GM18907 (cell line): ENCODE data around the gene SKI.

Experiments
- ATAC-seq: cut with Tn5 transposase; IDR thresholded peaks from one replicate; pipeline ENCODE4 v1.9.1; 2021; ENCODE audit warnings: mild to moderate bottlenecking, moderate library complexity; ENCODE audit not compliant: unreplicated experiment

Gene SKI

DNA sequence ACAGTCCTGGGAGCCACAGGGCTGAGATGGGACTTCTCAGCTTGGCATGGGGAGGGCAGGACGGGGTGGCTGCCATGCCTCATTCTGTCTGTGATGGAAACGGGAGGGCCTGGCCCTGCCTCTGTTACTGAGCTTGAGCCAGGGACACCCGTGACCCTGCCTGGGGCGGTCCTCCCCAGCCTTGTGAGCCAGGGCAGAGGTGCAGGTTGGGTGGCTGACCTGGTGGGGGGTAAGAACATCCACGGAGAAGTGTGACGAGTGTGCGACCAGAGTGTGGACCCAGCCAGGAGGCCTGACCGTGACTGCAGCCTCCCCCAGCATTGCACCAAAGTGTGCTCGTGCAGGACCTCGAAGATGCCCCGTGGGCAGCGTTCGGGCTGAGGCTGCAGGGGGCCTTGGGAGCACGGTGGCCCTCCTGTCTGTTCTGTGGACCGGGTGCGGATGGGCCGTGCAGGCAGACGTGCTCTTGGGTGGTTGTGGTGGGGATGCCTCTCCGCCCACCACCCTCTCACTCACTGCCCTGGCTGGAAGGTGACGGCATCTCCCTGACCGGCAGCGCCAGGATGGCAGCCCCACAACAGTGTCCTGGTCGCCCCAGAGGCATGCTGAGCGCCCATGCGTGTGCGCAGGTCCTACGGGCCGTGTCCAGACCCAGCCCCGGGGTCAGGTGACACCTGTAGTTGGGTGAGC lies 45.4 kb downstream of the SKI start:
- ATAC-seq: no peak

DNA sequence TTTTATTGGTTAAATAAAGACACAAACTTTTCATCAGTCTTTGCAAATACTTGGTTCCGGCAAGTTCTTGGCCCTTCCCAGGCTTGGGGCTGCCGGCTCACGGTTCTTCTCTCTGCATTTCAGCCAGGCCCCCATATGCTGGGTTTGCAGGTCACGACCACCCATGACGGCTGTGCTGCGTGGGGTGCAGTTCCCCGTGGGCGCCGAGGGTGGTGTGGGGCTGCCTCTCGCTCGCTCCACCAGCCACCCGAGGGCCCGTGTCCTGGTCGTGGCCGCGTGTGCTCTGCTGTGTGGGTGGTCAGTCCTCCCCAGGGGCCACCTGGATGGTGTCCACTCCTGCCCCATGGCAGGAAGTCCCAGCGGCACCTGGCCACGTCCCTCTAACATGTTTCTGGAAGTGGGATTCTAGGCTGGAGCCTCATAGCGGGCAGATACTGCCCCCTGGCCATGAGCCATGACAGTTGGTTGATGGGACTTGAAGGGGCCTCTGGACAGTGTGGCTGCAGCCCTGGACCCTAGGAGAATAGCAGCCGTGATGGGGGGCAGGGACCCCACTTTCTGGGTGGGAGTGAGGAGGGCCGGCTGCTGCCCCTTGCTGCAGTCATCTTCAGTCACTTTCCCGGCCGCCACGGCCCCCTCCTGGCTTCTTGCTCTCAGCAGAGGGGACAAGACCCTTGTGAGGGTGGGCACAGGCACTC lies 46.3 kb downstream of the SKI start:
- ATAC-seq: no peak

DNA sequence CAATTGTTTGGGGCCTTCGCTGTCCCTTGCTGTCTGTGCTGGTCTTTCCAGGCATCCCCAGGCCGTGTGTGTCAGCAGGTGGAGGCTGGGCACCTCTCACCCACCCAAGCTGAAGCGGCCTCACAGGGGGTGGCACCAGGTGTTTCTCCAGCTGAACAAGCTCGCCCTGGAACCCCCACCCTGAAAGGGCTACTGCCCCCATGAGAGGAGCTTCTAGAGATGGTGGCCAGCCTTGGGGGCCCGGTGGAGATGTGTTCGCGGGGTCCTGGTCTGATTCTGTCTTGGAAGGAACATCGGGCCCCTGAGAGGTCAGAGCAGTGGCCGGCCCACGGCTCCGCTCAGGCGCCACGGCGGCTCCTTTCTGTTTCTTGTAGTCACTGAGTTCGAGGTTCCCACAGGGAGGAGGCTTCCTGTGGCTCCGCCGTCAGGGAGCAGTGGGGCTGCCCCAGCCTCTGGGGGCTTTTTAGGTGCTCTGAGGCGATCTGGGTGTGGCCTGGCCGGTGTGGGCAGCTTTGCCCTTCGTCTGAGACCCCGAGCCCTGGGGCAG lies 46.9 kb downstream of the SKI start:
- no peak for ATAC-seq

DNA sequence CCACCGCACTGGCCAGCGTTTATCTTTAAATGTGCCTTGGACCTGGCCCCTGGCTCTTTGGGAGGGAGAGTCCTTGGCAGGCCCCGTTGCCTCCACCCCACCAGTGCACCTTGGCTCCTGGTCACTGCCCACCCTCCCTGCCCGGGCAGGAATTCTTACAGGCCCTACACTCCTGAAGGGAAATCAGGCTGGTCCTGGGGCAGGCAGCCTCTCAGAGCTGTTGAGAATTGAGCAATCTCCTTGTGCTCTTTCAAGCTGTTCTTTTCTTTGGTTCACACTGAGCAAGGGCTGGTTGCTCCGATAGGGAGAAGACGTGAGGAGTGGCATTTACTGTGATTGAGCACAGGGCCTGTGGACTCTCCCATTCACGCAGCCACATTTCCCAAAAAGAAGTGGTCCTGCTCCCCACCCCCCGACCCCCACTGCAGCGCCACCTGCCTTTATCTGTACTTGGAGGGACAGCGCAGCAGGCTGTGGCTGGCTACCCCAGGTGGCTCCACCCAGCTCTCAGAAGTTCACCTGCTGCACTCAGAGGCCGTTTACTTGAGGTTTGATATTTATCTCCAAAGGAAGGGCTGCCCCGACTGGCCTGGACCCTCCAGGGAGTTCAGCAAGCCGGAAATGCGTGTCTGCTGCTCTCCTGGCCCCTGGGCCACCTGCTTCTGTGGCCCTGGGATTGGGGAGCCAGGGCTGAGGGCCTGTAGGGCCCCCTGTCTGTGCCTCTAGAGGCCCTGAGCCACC lies 47.8 kb downstream of the SKI start:
- no peak for ATAC-seq

DNA sequence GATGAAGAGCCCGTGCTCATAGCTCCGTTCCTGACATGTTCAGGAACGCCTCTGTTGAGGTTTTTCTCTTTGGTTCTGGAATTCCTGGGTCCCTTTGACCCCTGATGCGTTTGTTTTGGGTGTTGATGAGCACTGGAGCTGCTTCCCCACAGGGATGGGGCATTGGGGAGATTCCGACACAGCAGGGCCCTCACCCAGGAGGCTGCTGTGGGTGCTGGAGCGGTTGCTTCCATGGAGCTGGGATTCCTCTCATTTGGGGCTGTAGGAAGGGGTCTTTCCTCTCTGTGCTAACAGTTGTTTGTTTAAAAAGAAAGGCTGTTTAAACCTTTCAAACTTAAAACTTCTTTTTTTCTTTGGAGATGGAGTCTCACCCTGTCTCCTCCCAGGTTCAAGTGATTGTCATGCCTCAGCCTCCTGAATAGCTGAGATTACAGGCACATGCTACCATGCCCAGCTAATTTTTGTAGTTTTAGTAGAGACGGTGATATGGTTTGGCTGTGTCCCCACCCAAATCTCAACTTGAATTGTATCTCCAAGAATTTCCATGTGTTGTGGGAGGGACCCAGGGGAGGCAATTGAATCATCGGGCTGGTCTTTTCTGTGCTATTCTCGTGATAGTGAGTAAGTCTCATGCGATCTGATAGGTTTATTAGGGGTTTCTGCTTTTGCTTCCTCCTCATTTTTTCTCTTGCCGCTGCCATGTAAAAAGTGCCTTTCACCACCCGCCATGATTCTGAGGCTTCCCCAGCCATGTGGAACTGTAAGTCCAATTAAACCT lies 48.9 kb downstream of the SKI start:
- no peak for ATAC-seq

DNA sequence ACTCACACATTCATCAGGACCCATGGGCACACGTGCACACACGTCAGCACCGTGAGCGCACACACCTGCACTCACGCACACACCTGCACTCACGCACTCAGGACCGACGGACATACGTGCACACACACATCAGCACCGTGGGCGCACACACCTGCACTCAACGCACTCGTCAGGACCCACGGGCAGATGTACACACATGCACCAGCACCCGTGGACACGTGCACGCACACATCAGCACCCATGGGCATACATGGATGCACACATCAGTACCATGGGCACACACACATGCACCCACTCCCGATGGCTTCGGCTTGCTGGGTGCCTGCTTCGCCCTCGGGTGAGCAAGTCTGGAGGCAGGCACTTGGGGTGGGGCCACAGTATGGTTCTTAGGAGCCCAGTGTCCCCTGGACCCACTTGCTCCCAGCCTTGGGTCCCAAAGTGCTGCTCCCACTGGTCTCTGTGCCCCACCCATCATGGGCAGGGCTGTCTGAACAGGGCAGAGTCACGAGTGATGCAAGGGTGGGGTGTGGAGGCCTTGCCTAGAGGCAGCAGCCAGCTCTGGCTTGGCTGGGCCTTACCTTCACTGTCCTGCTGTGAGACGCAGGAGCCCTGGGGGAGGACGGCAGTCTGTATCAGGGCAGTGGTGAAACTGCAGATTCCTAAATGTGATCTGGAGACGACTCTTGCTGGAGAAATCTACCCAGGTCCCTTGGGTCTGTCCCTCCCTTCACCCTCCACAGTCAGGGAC lies 49.8 kb downstream of the SKI start:
- ATAC-seq: no peak

DNA sequence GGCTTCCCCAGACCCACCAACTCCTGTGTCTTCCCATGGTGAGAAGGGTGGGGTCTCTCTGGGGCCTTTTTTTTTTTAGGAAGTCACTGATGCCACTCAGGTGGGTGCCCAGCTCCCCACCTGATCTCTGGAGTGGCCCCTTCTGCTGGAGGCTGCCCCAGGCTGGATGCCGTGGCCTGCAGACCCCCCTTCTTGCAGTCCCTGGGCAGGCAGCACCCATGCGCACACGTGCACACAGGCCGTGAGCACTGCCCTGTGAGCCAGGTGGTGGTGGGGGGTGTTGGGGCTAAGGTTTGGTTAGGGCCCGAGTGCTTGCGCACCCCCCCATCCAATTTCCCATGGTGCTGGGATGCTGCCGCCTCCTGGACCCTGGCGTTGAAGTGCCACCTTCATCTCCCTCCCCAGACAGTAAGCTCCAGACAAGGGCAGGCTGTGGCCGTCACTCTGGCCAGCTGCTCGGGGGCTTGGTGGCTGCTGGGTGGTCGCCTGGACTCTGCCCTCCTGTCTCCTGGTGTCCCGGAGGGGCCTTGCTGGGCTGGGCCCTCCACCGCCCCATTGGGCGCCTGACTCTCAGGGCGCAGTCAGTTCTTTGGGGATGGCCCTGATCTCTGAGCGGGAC lies 50.6 kb downstream of the SKI start:
- ATAC-seq: no peak

DNA sequence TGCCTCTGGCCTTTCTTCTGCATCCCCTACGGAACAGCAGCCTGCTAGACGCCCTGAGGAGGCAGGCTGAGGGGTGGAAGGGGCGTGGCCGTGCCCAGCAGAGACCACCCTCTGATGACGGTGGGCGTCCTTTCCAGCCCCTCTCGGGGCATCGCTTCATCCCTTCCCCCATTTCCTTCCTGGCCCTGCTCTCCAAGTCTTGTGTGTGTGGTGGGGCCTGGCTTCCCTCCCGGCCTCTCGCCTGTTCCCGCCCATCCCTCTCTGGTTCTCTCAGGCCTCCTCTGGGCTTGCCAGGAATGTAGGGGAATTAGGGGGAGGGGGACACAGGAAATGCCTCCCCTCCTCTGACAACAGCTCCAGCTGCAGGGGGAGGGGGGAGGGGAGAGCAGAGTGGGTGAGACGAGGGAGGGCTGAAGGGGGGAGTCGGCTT lies 51.1 kb downstream of the SKI start:
- ATAC-seq: no peak

DNA sequence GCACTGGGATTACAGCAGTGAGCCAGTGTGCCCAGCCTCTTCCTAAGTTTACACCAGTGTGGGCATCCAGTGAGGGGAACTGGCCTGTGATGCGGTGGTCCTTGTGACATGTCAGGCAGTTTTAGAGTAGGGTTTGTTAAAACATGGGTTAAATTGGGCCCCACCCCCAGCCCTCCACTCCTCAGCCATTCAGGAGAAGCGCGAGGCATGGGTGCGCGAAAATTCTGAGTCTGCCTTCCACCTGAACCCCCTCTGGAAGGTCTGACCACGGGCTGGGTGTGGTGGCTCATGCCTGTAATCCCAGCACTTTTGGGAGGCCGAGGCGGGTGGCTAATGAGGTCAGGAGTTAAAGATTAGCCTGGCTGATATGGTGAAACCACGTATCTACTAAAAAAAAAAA lies 51.7 kb downstream of the SKI start:
- ATAC-seq: no peak

DNA sequence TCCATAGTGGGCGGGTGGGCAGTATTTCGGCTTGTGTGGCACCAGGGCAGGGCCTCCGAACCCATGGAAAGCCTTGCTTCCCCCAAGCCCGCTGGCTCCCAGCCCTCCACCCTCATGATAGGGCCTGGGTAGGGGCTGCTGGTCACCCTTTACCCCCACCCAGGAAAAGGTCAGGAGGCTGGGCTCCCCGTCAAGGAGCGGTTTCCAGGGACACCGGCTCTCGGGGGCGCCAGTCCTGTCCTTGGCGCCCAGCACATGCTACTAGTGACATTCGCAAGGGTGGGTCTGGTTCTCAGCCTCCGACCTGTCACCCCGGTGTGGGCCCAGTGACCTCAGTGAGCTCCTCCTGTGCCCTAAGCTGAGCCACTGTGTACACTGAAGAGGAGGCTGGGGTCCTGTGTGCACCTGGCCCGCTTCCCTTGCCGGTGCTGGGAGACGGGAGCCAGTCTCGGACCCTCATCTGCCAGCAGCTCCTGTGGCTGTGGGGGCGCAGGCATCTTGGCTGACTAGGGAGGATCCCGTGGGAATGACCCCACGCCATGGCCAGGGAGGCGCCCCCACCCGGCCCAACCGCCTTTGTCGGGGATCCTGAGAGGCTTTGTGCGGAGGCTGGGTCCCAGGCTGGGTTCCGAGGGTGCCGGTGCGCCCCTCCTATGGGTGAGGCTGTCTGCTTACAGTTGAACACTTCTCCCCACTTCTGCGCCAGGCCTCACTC lies 54.6 kb downstream of the SKI start:
- ATAC-seq: no peak

DNA sequence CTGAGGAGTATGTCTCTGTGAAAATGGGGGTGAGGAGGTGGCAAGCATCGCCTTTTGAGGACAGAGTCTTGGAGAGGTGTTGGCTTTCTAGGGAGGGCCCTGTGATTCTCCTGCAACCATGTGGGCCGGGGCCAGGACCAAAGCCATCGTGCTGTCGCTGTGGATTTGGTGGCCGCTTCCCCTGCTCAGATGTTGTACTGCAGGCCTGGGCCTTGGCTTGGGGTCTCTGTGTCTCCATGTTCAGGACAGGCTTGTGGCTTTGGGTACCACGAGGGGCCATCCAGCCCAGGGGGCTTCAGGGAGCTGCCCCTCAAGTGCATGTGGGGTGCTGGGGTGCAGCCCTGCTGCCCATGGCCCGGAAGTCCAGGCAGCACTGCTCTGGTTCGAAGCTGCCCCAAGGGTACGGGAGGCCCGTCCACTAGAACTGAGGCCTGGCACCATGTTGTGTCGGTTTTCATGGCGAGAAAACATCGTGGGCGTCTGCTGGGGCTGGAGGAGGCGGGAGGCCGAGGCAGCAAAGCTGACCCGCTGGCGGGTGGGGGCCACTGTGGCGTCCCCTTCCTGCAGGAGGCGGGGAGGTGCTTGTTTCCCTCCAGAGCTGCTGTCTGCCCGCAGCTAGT lies 55.4 kb downstream of the SKI start:
- no peak for ATAC-seq

DNA sequence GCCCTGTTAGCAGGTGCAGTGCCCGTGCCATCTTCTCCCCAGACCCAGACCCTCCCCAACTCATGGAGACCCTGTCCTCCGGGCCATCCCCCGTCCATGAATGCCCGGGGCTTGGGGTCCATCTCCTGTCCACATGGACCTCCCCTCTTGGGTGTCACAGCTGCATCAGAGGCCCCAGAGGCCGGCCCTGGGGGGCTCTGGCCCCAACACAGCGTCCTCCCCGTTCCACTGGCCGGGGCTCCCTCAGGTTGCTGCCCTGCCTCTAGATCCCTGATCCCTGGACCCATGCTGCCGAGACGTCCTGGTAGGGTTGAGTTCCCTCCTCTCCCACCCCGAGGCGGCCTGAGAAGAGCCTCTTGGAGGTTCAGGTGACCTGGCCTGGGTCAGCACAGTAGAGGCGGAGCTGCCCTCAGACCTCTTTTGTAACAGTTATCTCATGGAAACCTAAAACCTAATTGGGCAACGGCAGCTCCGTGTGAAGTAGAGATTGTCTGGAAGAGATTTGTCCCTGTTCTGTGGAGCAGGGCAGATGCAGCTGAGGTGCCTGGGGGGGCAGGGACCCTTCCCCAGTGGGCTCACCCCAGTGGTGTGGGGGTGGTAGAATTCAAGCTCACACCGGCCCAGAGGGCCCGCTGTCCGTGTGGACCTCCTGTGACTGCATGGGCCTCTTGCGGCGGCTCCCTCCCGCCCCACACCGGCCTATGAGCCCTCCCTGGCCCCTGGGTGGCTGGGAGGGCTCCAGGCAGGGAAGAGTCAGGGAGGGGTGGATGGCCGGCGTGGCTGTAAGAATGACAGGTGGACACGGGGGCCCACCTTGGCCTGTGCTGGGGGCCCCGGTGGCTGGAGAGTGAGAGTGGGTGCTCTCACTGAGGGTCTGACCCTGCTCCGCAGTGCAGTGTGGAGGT lies 56.1 kb downstream of the SKI start:
- ATAC-seq: no peak

DNA sequence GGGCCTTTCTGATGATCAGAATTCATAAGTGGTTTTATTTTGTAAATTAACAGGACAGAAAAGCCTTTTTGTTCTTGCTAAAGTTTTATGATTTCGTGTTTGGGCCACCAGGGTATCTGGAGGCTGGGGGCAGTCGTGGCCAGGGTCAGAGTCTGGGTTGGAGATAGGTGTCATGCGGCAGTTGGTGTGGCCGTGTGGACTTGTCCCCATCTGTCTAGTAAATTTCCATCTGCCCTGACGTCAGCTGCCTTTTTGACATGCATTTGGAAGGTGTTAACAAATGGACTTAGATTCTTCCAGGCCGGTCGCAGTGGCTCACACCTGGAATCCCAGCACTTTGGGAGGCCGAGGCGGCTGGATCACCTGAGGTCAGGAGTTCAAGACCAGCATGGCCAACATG lies 56.8 kb downstream of the SKI start:
- ATAC-seq: no peak

DNA sequence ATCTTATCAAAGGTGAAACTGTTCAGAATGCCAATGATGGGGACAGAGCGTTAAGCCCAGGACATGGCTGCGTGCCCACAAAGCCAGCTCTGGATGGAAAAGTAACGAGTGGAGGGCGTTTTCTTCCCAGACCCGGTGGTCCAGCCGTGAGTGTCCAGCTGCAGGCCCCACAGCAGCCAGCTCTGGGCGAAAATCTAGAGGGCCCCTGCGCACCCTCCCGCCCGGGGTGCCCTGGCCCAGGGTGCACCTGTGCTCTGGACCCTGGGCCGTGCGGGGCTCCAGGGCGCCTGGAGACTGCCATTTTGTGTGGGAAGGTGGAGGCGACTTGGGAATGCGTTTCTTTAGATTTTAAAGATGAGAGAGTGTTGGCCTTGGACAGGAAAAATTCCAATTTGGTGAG lies 58.8 kb downstream of the SKI start:
- ATAC-seq: no peak

DNA sequence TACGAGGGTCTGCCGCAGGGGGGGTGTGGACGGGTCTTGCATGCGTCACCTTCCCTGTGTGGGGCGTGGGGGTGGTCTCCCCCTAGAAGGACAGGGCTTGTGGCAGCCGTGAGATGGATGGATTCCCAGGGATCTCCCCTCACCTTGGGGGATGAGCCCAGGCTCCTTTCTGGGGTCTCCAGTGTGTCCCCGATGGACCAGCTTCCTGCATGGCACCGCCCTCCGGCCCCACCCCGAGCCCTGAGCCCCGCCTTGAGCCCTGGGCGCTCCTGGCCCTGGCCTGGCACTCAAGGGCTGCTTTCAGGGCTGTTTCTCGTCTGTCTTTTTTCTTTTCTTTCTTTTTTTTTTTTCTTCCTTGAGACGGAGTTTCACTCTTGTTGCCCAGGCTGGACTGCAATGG lies 59.5 kb downstream of the SKI start:
- no peak for ATAC-seq

DNA sequence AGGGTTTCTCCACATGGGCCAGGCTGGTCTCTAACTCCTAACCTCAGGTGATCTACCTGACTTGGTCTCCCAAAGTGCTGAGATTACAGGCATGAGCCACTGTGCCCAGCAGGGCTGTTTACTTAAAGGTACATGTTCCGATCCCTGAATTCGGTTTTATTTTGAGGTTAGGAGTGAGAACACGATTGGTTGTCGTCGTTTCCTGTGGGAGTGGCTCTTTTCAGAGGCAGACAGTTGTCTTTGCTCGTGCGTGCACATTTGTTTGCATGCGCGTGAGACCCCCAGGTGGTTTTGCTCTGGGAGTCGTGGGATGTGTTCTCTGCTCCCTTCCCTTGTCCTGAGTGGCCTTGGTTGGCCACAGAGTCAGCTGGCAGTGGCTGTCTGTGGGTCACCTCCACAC lies 60.2 kb downstream of the SKI start:
- no peak for ATAC-seq

DNA sequence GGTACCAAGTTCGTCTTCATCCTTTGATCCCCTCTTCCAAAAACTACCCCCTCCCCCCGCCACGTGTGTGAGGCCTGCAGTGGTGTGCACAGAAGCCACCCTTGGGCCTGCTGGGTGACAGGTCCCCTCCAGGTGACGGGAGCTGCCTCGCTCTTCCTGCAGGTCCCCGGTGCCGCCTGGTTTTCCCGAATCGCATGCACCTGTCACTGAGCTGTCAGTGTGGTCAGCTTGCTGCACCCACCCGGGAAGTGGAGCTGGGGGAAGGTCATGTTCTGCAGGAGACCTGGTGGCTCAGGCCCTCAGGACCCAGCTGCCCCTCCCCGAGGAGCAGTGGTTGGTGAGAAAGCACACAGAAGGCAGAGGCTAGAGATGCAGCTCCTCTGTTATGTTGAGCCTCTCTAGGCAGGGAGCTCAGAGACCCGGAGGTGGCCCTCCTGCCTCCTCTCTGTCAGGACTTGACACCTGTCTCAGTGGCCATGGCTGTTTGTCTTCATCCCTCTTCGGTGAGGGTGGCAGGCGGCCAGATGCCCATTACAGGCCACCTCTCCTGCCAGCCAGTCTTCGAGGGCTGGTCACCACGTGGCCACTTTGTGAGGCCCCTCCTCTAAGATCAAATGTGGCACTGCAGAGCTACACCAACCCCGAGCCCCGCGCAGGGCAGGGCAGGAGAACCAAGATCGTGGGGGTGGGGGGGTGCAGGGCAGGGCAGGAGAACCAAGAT lies 60.9 kb downstream of the SKI start:
- ATAC-seq: no peak
